HG03139 (cell line): ENCODE measurements around the gene WDR7.
A peak's percentile ranks its signal among the peaks of the same experiment; 100 is the strongest.

ENCODE experiments used
- ATAC-seq: cut with Tn5 transposase; IDR thresholded peaks from one replicate; pipeline ENCODE4 v1.9.1; 2021; ENCODE audit not compliant: unreplicated experiment

The WDR7 gene

GRCh38 chr18:57063601-57064103 is 412.5 kb downstream of the WDR7 start:
- ATAC-seq, result no peak

DNA sequence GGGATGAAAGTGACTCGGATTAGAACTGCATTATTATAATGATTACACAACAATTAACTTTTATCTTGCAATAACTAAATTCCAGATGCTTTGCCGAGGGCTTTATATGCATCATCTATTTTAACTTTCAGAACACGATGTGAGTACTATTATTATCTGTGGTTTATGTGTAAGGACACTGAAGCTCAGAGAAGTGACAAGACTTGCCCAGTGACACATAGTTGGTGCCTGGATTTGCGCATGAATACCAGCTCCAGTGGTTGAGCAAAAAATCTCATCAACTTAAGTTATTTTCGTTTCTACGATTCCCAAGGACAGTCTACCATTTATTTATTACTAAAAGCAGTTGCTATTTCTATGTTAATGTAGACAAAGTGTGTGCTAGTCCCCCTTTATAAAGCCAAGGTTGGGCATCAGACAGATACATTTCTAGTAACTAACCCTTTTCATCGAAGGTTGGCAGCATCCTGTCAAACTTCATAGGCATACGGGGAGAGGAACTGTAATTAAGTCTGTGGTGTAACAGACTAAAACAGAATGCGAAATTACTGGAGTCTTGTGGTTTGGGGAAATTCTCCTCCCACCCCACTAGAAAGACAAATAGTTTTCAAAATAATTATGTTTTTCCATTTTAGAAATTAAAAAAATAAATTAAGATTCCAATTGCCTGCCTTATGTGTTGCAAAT is 422.5 kb downstream of the WDR7 start:
- no peak for ATAC-seq

- no peak for ATAC-seq
Observed at GRCh38 chr18:57075716-57076400, 424.7 kb downstream of the WDR7 start.

GRCh38 chr18:57077005-57077765 is 426.0 kb downstream of the WDR7 start:
- ATAC-seq, result peak; percentile 7

DNA sequence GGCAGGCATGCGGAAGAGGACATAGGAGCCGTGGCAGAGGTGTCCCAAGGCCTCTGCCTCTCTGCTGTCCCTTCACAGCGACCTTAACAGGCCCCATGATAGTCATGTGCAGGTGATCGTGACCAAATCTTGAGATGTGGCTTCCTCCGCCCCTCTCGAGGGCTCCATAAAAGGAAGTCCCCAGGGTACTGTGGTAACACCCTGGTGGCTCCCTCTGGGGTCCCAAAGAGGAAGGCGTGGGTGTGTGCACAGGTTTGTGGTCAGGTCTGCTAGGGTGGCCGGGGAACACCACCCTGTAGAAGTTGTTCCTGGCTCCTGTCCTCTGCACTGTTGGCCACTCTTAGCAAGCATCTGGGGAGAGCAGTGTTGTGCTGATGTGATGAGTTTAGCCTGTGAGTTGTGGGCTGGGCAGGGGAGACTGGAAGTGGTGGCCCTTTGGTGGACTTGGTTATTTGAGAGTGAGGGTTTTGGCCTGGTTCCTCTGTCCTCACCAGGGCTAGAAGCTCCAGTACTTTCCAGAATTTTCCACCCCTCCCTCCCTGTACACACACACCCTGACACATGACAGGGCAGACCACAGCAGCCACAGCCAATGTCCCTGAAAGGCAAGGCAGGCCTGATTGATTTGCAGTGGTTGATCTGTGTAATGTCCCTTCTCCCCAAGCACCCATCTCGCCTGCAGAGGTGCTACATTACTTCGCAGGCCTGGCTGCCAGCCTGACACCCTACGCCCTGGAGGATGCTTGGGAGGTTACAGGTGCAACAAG is 426.8 kb downstream of the WDR7 start:
- peak; percentile 86 for ATAC-seq

DNA sequence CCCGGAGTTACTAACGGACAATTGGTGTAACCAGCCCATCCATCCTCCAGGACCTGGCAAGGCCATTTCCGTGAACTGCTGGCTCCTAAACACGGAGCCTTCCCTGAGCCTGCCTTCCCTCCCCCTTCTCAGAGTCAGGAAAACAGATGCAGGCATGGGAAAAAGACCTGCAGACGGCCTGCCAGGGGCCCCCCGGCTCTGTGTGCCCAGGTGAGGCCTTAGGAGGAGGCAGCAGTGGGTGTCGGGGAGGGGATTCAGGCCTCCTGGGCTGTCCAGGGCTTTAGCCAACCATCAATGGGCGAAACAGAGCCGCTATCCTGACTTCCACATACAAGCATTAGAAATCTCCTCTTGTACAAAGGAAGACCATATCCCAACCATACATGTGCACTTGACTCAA is 427.5 kb downstream of the WDR7 start:
- ATAC-seq, result no peak

DNA sequence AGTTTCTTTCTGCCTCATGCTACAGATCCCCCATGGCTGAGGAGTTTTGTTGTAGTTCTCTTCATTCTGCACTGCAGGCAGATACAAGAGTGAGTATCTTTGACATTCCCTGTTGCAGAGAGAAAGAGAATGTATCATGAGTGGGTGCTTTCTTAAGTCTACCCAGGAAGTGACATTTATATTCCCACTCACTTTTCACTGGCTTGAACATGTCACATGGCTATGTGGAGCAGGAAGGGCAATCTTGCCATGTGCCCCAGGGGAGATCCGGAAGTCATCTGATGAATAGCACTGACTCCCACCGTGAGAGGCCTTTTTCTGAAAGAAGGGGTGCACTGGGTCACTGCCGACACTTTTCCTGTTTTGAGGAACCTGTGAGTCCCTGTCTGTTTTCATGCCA is 429.3 kb downstream of the WDR7 start:
- ATAC-seq, result no peak

GRCh38 chr18:57081899-57082298 is 430.7 kb downstream of the WDR7 start:
- ATAC-seq, result no peak

- no peak for ATAC-seq
Observed at GRCh38 chr18:57083485-57083884, 432.3 kb downstream of the WDR7 start.

DNA sequence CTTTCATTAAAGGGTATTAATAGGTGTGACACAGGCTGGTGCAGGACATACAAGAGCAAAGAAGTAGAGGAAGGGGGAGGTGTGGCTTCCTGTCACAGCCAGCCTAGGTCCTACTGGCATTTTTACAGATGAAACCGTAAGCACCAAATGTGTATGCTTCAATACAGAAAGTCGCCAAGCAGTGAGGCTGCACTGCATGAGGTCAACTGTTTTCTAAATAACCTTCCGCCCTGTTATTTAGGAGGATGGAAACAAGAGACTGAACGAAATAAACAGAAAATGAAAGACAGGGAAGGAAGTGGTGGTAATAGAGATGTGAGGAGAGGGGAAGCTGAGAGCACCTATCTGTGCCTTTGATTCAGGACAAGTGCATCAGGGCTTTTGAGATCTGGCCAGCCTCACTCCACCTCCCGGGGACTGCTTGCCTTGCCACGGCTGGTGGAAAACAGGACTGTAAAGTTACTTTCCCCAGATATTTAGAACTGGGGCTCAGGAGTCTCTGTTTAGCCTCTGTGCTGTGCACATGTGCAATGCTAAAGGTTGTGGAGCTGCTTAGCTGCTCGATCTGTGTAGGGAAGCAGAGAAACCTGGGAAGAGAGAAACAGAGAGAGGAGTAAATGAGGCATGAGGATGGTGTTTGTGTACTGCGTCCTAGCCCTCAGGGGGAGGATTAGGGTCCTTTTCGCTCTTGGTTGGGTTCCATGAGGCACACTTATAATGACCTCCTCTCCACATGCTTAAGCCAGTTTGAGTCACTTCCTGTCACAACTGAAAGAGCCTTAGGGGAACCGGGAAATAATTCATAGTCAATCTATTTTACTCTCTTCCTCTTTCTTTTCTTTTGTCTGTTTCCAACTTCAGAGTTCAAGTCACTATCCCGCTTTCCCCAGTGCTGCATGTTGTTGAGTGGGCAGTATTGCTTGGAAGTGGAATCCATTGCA is 433.4 kb downstream of the WDR7 start:
- peak; percentile 70 for ATAC-seq

GRCh38 chr18:57085371-57085770 is 434.2 kb downstream of the WDR7 start:
- ATAC-seq, result no peak

- ATAC-seq, result no peak
Observed at GRCh38 chr18:57086163-57086562, 435.0 kb downstream of the WDR7 start.
